ENCODE results near the gene AFG1L. TPM values are rescaled to one million over a fixed set of nuclear protein-coding genes. Genes with fewer than 3 reads are reported as not detected.
"Not testable (repeated sequence)": the region's sequence is repeated elsewhere in the genome, so short reads cannot be mapped to it uniquely, and the experiment has no call there.

AFG1L gene
- total RNA-seq, 1 donor from 2014 or later: 3.7 TPM

- intact Hi-C loops (cut with DNase I): no loop called here
- TF ChIP-seq POLR2AphosphoS5 (IDR thresholded peaks at IDR 0.05; ENCODE audit: insufficient read depth in 1 of 2, low read depth in 1 of 2): no peak
- no peak for TF ChIP-seq POLR2A (IDR thresholded peaks at IDR 0.05)
- TF ChIP-seq CTCF (IDR thresholded peaks at IDR 0.05): no peak
These were observed 113.3 kb downstream of the AFG1L start for GRCh38 chr6:108407904-108408827.

GRCh38 chr6:108408861-108409260 is 114.0 kb downstream of the AFG1L start:
- no peaks in the 10 kb centered on the region for H3K4me1 ChIP-seq
- H3K27me3 ChIP-seq: no peaks in the 10 kb centered on the region
- H3K4me3 ChIP-seq: no peak overlapping the region
- H3K36me3 ChIP-seq: no peaks in the 10 kb centered on the region
- TF ChIP-seq POLR2A (IDR thresholded peaks at IDR 0.05) (no peak), POLR2AphosphoS5 (IDR thresholded peaks at IDR 0.05; ENCODE audit: insufficient read depth in 1 of 2, low read depth in 1 of 2) (no peak), CTCF (IDR thresholded peaks at IDR 0.05) (no peak)
- no peak for DNase-seq (ENCODE audit: extremely low spot score in 2 of 2)
- intact Hi-C loops (cut with DNase I): no loop called here
- no peaks in the 10 kb centered on the region for H3K9me3 ChIP-seq
- no peak overlapping the region for H3K27ac ChIP-seq

More at GRCh38 chr6:108407904-108408827, 113.3 kb downstream of the AFG1L start:
- no peaks in the 10 kb centered on the region for H3K4me1 ChIP-seq
- H3K27me3 ChIP-seq: no peaks in the 10 kb centered on the region
- H3K9me3 ChIP-seq: no peaks in the 10 kb centered on the region
- no peak overlapping the region for H3K27ac ChIP-seq
- H3K36me3 ChIP-seq: no peaks in the 10 kb centered on the region
- H3K4me3 ChIP-seq: no peak overlapping the region
- no peak for DNase-seq (ENCODE audit: extremely low spot score in 2 of 2)

GRCh38 chr6:108416047-108416833 is 121.4 kb downstream of the AFG1L start:
- H3K36me3 ChIP-seq; H3K4me1 ChIP-seq; DNase-seq (ENCODE audit: extremely low spot score in 2 of 2); H3K9me3 ChIP-seq; H3K4me3 ChIP-seq; H3K27ac ChIP-seq; H3K27me3 ChIP-seq; intact Hi-C loops (cut with DNase I): not testable (repeated sequence)

- no peak for DNase-seq (ENCODE audit: extremely low spot score in 2 of 2)
- H3K27me3 ChIP-seq: no peaks in the 10 kb centered on the region
- H3K27ac ChIP-seq: no peak overlapping the region
- H3K36me3 ChIP-seq: no peaks in the 10 kb centered on the region
- TF ChIP-seq CTCF (IDR thresholded peaks at IDR 0.05): no peak
- TF ChIP-seq POLR2A (IDR thresholded peaks at IDR 0.05): no peak
- TF ChIP-seq POLR2AphosphoS5 (IDR thresholded peaks at IDR 0.05; ENCODE audit: insufficient read depth in 1 of 2, low read depth in 1 of 2): no peak
- intact Hi-C loops (cut with DNase I): no loop called here
- no peak overlapping the region for H3K4me3 ChIP-seq
- H3K9me3 ChIP-seq: no peaks in the 10 kb centered on the region
- H3K4me1 ChIP-seq: no peaks in the 10 kb centered on the region
These were observed 122.2 kb downstream of the AFG1L start for GRCh38 chr6:108417027-108417426.

- Histone ChIP-seq H3K27ac (no peak overlapping the region), H3K4me3 (no peak overlapping the region), H3K4me1 (no peaks in the 10 kb centered on the region), H3K9me3 (no peaks in the 10 kb centered on the region), H3K27me3 (no peaks in the 10 kb centered on the region), H3K36me3 (no peaks in the 10 kb centered on the region)
- no peak for TF ChIP-seq POLR2A (IDR thresholded peaks at IDR 0.05)
- no peak for TF ChIP-seq POLR2AphosphoS5 (IDR thresholded peaks at IDR 0.05; ENCODE audit: insufficient read depth in 1 of 2, low read depth in 1 of 2)
- TF ChIP-seq CTCF (IDR thresholded peaks at IDR 0.05): no peak
- intact Hi-C loops (cut with DNase I): no loop called here
- no peak for DNase-seq (ENCODE audit: extremely low spot score in 2 of 2)
These were observed 124.6 kb downstream of the AFG1L start for GRCh38 chr6:108419474-108419873.
